ENCODE results near the gene KCNJ5. TPM values are rescaled to one million over a fixed set of nuclear protein-coding genes. Genes with fewer than 3 reads are reported as not detected.

KCNJ5 gene
- total and polyA plus RNA-seq, 2 experiments from 2014 or later, result not detected

GRCh38 chr11:128874427-128874826 is 16.7 kb upstream of the KCNJ5 start:
- TF ChIP-seq CREB1 (CRISPR knock-in tag; IDR thresholded peaks at IDR 0.05; ENCODE audit: low read depth) (no peak), REST (IDR thresholded peaks at IDR 0.05; ENCODE audit: unreplicated experiment) (no peak), ZNF114 (CRISPR knock-in tag; IDR thresholded peaks at IDR 0.05) (no peak), CTCF (conservative IDR thresholded peaks at IDR 0.05; ENCODE audit: low read depth in 2 of 2) (no peak), ZNF331 (CRISPR knock-in tag; IDR thresholded peaks at IDR 0.05; ENCODE audit: low read depth) (no peak), POLR2AphosphoS5 (IDR thresholded peaks at IDR 0.05; ENCODE audit: low read depth) (no peak), JUNB (IDR thresholded peaks at IDR 0.05; ENCODE audit: unreplicated experiment) (no peak), EZH2phosphoT487 (IDR thresholded peaks at IDR 0.05; ENCODE audit: unreplicated experiment) (no peak), NANOG (IDR thresholded peaks at IDR 0.05; ENCODE audit: borderline replicate concordance) (no peak), EZH2 (IDR thresholded peaks at IDR 0.05; ENCODE audit: low read depth, unreplicated experiment) (no peak)
- no peaks in the 10 kb centered on the region; the same call in 2 of the 3 replicates for H3K9me3 Mint-ChIP-seq
- H3K4me1 Mint-ChIP-seq, result peaks cover 39% of the 10 kb centered on the region
- no peaks in the 10 kb centered on the region; the same call in 1 of the 3 replicates for H3K36me3 Mint-ChIP-seq (ENCODE audit: low read depth)
- Histone ChIP-seq H3K4me1 (ENCODE audit: insufficient read depth) (peaks cover 22% of the 10 kb centered on the region), H3K27me3 (ENCODE audit: insufficient read depth) (peaks cover 9% of the 10 kb centered on the region; the same call in 1 of the 2 replicates), H3K79me2 (replicated peaks; ENCODE audit: insufficient read depth) (no peaks in the 10 kb centered on the region), H2AFZ (no peak overlapping the region), H3K4me3 (no peak overlapping the region), H3K27ac (ENCODE audit: low read depth) (no peak overlapping the region), H3K4me2 (no peak overlapping the region), H4K20me1 (replicated peaks; ENCODE audit: insufficient read depth) (no peaks in the 10 kb centered on the region), H3K36me3 (ENCODE audit: insufficient read depth) (no peaks in the 10 kb centered on the region), H3F3A (replicated peaks; ENCODE audit: low read depth) (0 out of 2 replicates have a peak, but pooled peaks cover 4% of the 10 kb centered on the region), H3K9me2 (ENCODE audit: insufficient read depth) (no peaks in the 10 kb centered on the region)
- DNase-seq (ENCODE audit: low spot score) (no peak), ATAC-seq (no peak)
- no peak overlapping the region for H3K4me3 Mint-ChIP-seq
- peaks cover 34% of the 10 kb centered on the region for H3K27me3 Mint-ChIP-seq (ENCODE audit: insufficient read depth, low read depth, poor library complexity)
- H3K27ac Mint-ChIP-seq, result no peak overlapping the region

- H3K36me3 ChIP-seq (ENCODE audit: insufficient read depth), result no peaks in the 10 kb centered on the region
- H3K36me3 Mint-ChIP-seq (ENCODE audit: low read depth), result no peaks in the 10 kb centered on the region
- no peaks in the 10 kb centered on the region for H3F3A ChIP-seq (replicated peaks; ENCODE audit: low read depth)
- no peak for TF ChIP-seq EZH2 (IDR thresholded peaks at IDR 0.05; ENCODE audit: low read depth, unreplicated experiment)
- peaks cover 15% of the 10 kb centered on the region for H3K4me1 ChIP-seq (ENCODE audit: insufficient read depth)
- H3K9me3 Mint-ChIP-seq, result no peaks in the 10 kb centered on the region
- H4K20me1 ChIP-seq (replicated peaks; ENCODE audit: insufficient read depth), result no peaks in the 10 kb centered on the region
- no peak overlapping the region for H3K4me3 ChIP-seq
- H3K27me3 Mint-ChIP-seq (ENCODE audit: insufficient read depth, low read depth, poor library complexity), result peaks cover 27% of the 10 kb centered on the region
- peaks cover 9% of the 10 kb centered on the region; the same call in 1 of the 2 replicates for H3K27me3 ChIP-seq (ENCODE audit: insufficient read depth)
- peak overlapping the region; percentile 43; the same call in 1 of the 2 replicates for H2AFZ ChIP-seq
- DNase-seq (ENCODE audit: low spot score) (no peak), ATAC-seq (no peak)
- H3K4me1 Mint-ChIP-seq, result peaks cover 30% of the 10 kb centered on the region
- H3K27ac Mint-ChIP-seq, result no peak overlapping the region
- H3K79me2 ChIP-seq (replicated peaks; ENCODE audit: insufficient read depth), result no peaks in the 10 kb centered on the region
- no peaks in the 10 kb centered on the region for H3K9me2 ChIP-seq (ENCODE audit: insufficient read depth)
- H3K4me3 Mint-ChIP-seq, result no peak overlapping the region
- H3K27ac ChIP-seq (ENCODE audit: low read depth), result no peak overlapping the region
- H3K4me2 ChIP-seq, result no peak overlapping the region
Observed at GRCh38 chr11:128876133-128876650, 15.0 kb upstream of the KCNJ5 start.

All from GM23338 (cell line).